GM23338 (cell line): ENCODE measurements around the gene TSPAN4. TPM values are rescaled to one million over a fixed set of nuclear protein-coding genes. Genes with fewer than 3 reads are reported as not detected.
A peak's percentile ranks its signal among the peaks of the same experiment; 100 is the strongest.

Experiments used
- ATAC-seq: fragments of 200-7000 bp; cut with Tn5 transposase; 3 replicates; pipeline ENCODE4 v1.9.1; 2020
- DNase-seq: peaks from one replicate; pipeline ENCODE4 v3.0.0-alpha.2; 2015; ENCODE audit warnings: low spot score
- H2AFZ ChIP-seq: fragments of 200-600 bp; sonication (generic); 2 replicates; pipeline ENCODE4 v1.8.0; 2016; ENCODE audit warnings: antibody characterized with exemption, mild to moderate bottlenecking, moderate library complexity
- H3F3A ChIP-seq: fragments of 200-600 bp; sonication (generic); replicated peaks from 2 replicates; pipeline ENCODE4 v1.8.0; 2017; ENCODE audit warnings: antibody characterized with exemption, mixed run types, low read depth
- H3K27ac ChIP-seq: fragments of 200-600 bp; sonication (generic); 2 replicates; pipeline ENCODE4 v1.6.1; 2016; ENCODE audit warnings: low read depth
- H3K27me3 ChIP-seq: fragments of 200-600 bp; sonication (generic); 2 replicates; pipeline ENCODE4 v1.8.0; 2016; ENCODE audit warnings: mild to moderate bottlenecking, mixed run types, moderate library complexity; ENCODE audit not compliant: insufficient read depth
- H3K36me3 ChIP-seq: fragments of 200-600 bp; sonication (generic); 2 replicates; pipeline ENCODE4 v1.8.0; 2016; ENCODE audit warnings: mild to moderate bottlenecking; ENCODE audit not compliant: insufficient read depth
- H3K4me1 ChIP-seq: fragments of 200-600 bp; sonication (generic); 2 replicates; pipeline ENCODE4 v1.8.0; 2016; ENCODE audit warnings: mild to moderate bottlenecking, moderate library complexity; ENCODE audit not compliant: insufficient read depth
- H3K4me2 ChIP-seq: fragments of 200-600 bp; sonication (generic); 2 replicates; pipeline ENCODE4 v1.7.1; 2017; ENCODE audit warnings: mixed run types
- H3K4me3 ChIP-seq: fragments of 200-600 bp; sonication (generic); 2 replicates; pipeline ENCODE4 v1.6.1; 2016; ENCODE audit warnings: mixed run types
- H3K79me2 ChIP-seq: fragments of 200-600 bp; sonication (generic); replicated peaks from 2 replicates; pipeline ENCODE4 v1.8.0; 2017; ENCODE audit warnings: mild to moderate bottlenecking; ENCODE audit not compliant: insufficient read depth
- H3K9me2 ChIP-seq: fragments of 200-600 bp; sonication (generic); 2 replicates; pipeline ENCODE4 v1.8.0; 2017; ENCODE audit not compliant: insufficient read depth
- H4K20me1 ChIP-seq: fragments of 200-600 bp; sonication (generic); replicated peaks from 2 replicates; pipeline ENCODE4 v1.8.0; 2017; ENCODE audit warnings: mild to moderate bottlenecking; ENCODE audit not compliant: insufficient read depth
- H3K27ac Mint-ChIP-seq: 2 replicates; pipeline ENCODE4 v1.8.0; 2020; ENCODE audit warnings: inconsistent platforms, mild to moderate bottlenecking, moderate library complexity, mixed read lengths
- H3K27me3 Mint-ChIP-seq: 3 replicates; pipeline ENCODE4 v1.8.0; 2022; ENCODE audit warnings: low read depth, mild to moderate bottlenecking, moderate library complexity, mixed read lengths, inconsistent platforms; ENCODE audit not compliant: insufficient read depth, poor library complexity
- H3K36me3 Mint-ChIP-seq: 3 replicates; pipeline ENCODE4 v1.8.0; 2021; ENCODE audit warnings: low read depth, mild to moderate bottlenecking, inconsistent platforms, moderate library complexity, mixed read lengths
- H3K4me1 Mint-ChIP-seq: 3 replicates; pipeline ENCODE4 v1.8.0; 2020; ENCODE audit warnings: mild to moderate bottlenecking, inconsistent platforms, mixed read lengths
- H3K4me3 Mint-ChIP-seq: 3 replicates; pipeline ENCODE4 v1.8.0; 2021; ENCODE audit warnings: moderate library complexity, mild to moderate bottlenecking, inconsistent platforms, mixed read lengths
- H3K9me3 Mint-ChIP-seq: 3 replicates; pipeline ENCODE4 v1.8.0; 2020; ENCODE audit warnings: moderate library complexity, mild to moderate bottlenecking, inconsistent platforms, mixed read lengths
- CREB1 ChIP-seq: fragments of 250-450 bp; sonication (Bioruptor Pico); IDR thresholded peaks from 2 replicates; pipeline ENCODE4 v1.5.0; 2020; ENCODE audit warnings: low read depth, mild to moderate bottlenecking, moderate library complexity
- EZH2 ChIP-seq: fragments of 200-600 bp; sonication (generic); IDR thresholded peaks from one replicate; pipeline ENCODE4 v1.8.0; 2017; ENCODE audit warnings: antibody characterized with exemption, mild to moderate bottlenecking, low read depth; ENCODE audit not compliant: unreplicated experiment
- EZH2phosphoT487 ChIP-seq: fragments of 200-600 bp; sonication (generic); IDR thresholded peaks from one replicate; pipeline ENCODE4 v1.8.1; 2018; ENCODE audit warnings: antibody characterized with exemption; ENCODE audit not compliant: unreplicated experiment
- JUNB ChIP-seq: IDR thresholded peaks from one replicate; pipeline ENCODE4 v1.6.1; 2016; ENCODE audit warnings: antibody characterized with exemption; ENCODE audit not compliant: unreplicated experiment
- NANOG ChIP-seq: IDR thresholded peaks from 2 replicates; pipeline ENCODE4 v1.6.1; 2016; ENCODE audit warnings: antibody characterized with exemption, borderline replicate concordance
- POLR2AphosphoS5 ChIP-seq: IDR thresholded peaks from 2 replicates; pipeline ENCODE4 v1.6.1; 2016; ENCODE audit warnings: antibody characterized with exemption, low read depth
- STAT1 ChIP-seq: IDR thresholded peaks from one replicate; pipeline ENCODE4 v1.6.1; 2016; ENCODE audit warnings: antibody characterized with exemption; ENCODE audit not compliant: unreplicated experiment
- ZNF114 ChIP-seq: fragments of 250-450 bp; sonication (Bioruptor Pico); IDR thresholded peaks from 2 replicates; pipeline ENCODE4 v1.5.0; 2020; ENCODE audit warnings: mild to moderate bottlenecking, moderate library complexity
- ZNF331 ChIP-seq: fragments of 250-450 bp; sonication (Bioruptor Pico); IDR thresholded peaks from 2 replicates; pipeline ENCODE4 v1.5.0; 2020; ENCODE audit warnings: low read depth, mild to moderate bottlenecking, moderate library complexity
- polyA plus RNA-seq: library from polyadenylated mRNA; unstranded; fragments of >200 nt; fragmentation: Nextera tagmentation; extraction: Ambion mirVana; gene quantifications from 2 replicates; pipeline ENCODE4 v1.2.1, GENCODE V29; 2016
- total RNA-seq: library from RNA; depleted of rRNA; stranded (reverse); fragments of >200 nt; shearing (Covaris generic); gene quantifications from 2 replicates; pipeline ENCODE4 v1.2.3, GENCODE V29; 2014
- TF ChIP-seq, protein P1 (sequence below): IDR thresholded peaks from one replicate; pipeline ENCODE4 v1.6.1; 2018; ENCODE audit warnings: antibody characterized with exemption; ENCODE audit not compliant: unreplicated experiment
- TF ChIP-seq, protein P2 (sequence below), 2 experiments: fragments of 200-600 bp in 1 of 2; sonication (generic) in 1 of 2; conservative IDR thresholded peaks; 2 replicates each; pipeline versions ENCODE4 v1.5.1 to v1.6.1; 2016 to 2017; ENCODE audit warnings: antibody characterized with exemption in 2 of 2, low read depth in 2 of 2, mild to moderate bottlenecking in 2 of 2, moderate library complexity in 1 of 2
- TF ChIP-seq, protein P3 (sequence below): IDR thresholded peaks from 2 replicates; pipeline ENCODE4 v1.6.1; 2016; ENCODE audit warnings: antibody characterized with exemption

TSPAN4 gene
- total and polyA plus RNA-seq, 2 experiments from 2014 or later, result 76.8 to 150 TPM

DNA sequence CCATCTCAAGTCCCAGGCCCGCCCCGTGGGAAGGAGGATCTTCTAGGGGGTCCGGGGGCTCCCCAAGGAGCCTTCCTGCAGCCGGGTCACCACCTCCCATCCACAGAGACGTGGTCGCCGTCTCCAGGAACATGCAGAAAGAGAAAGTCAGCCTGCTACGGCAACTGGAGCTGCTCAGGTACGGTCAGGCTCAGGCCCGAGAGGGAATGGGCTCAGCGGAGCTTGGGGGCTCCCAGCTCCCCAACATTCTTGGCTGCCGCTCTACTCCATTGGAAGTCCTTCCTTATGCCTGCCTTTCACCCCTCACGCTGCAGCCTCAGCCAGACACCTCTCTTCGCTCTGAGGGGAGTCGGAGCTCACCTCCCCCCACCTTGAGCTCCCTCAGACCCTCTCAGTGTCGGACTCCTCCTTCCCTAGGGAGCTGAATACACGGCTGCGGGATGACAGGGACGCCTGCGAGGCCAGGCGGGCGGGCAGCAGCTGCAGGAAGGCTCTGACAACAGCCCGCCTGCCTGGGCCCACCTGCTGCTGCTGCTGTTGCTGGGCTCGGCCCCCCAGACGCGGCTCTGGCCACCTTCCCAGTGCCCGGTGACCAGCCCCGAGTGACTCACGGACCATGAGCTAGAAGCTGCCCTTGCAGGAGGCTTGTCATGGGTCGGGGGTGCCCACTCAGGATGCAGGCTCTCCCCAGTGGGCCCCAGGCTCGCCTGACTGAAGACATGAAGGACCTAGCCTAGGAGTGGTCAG is 11.4 kb upstream of the TSPAN4 start (continued):
- TF ChIP-seq, protein P1, sequence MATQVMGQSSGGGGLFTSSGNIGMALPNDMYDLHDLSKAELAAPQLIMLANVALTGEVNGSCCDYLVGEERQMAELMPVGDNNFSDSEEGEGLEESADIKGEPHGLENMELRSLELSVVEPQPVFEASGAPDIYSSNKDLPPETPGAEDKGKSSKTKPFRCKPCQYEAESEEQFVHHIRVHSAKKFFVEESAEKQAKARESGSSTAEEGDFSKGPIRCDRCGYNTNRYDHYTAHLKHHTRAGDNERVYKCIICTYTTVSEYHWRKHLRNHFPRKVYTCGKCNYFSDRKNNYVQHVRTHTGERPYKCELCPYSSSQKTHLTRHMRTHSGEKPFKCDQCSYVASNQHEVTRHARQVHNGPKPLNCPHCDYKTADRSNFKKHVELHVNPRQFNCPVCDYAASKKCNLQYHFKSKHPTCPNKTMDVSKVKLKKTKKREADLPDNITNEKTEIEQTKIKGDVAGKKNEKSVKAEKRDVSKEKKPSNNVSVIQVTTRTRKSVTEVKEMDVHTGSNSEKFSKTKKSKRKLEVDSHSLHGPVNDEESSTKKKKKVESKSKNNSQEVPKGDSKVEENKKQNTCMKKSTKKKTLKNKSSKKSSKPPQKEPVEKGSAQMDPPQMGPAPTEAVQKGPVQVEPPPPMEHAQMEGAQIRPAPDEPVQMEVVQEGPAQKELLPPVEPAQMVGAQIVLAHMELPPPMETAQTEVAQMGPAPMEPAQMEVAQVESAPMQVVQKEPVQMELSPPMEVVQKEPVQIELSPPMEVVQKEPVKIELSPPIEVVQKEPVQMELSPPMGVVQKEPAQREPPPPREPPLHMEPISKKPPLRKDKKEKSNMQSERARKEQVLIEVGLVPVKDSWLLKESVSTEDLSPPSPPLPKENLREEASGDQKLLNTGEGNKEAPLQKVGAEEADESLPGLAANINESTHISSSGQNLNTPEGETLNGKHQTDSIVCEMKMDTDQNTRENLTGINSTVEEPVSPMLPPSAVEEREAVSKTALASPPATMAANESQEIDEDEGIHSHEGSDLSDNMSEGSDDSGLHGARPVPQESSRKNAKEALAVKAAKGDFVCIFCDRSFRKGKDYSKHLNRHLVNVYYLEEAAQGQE, result no peak
- no peak for TF ChIP-seq ZNF114 (CRISPR knock-in tag)
- TF ChIP-seq, protein P2, sequence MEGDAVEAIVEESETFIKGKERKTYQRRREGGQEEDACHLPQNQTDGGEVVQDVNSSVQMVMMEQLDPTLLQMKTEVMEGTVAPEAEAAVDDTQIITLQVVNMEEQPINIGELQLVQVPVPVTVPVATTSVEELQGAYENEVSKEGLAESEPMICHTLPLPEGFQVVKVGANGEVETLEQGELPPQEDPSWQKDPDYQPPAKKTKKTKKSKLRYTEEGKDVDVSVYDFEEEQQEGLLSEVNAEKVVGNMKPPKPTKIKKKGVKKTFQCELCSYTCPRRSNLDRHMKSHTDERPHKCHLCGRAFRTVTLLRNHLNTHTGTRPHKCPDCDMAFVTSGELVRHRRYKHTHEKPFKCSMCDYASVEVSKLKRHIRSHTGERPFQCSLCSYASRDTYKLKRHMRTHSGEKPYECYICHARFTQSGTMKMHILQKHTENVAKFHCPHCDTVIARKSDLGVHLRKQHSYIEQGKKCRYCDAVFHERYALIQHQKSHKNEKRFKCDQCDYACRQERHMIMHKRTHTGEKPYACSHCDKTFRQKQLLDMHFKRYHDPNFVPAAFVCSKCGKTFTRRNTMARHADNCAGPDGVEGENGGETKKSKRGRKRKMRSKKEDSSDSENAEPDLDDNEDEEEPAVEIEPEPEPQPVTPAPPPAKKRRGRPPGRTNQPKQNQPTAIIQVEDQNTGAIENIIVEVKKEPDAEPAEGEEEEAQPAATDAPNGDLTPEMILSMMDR (conservative IDR thresholded peaks at IDR 0.05; ENCODE audit: low read depth in 2 of 2), result no peak
- TF ChIP-seq NANOG, result no peak
- TF ChIP-seq, protein P3, sequence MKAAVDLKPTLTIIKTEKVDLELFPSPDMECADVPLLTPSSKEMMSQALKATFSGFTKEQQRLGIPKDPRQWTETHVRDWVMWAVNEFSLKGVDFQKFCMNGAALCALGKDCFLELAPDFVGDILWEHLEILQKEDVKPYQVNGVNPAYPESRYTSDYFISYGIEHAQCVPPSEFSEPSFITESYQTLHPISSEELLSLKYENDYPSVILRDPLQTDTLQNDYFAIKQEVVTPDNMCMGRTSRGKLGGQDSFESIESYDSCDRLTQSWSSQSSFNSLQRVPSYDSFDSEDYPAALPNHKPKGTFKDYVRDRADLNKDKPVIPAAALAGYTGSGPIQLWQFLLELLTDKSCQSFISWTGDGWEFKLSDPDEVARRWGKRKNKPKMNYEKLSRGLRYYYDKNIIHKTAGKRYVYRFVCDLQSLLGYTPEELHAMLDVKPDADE, result no peak
- no peak for TF ChIP-seq STAT1
- no peak for TF ChIP-seq CREB1
- TF ChIP-seq JUNB, result no peak
- TF ChIP-seq EZH2phosphoT487, result no peak
- TF ChIP-seq ZNF331 (CRISPR knock-in tag), result no peak

DNA sequence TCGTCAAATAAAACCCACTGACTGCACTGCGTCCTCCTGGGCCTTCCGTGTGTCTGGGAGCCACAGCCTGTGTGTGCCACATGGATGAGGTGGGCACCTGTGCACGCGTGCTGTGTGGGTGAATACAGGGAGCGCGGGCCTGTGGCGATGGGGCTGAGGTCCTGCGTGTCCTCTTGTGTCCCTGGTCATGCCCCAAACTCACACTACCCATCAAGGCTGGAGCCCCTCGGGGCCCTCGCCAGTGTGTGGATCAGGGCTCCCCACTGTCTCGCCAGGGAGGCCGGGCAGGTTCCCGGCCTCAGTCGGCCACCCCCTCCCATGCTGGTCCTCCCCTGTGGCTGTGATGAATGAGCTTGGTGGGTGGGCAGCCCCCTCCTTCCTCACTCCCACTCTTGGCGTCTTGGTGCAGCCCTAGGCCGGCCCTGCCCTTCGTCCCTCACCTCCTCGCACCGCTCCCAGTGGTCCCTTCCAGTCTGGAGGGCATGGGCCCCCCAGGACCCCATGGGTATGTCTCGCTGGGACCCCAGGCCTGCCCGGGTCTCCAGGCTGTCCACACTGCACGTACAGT is 10.6 kb upstream of the TSPAN4 start:
- Mint-ChIP-seq H3K27me3 (peaks cover 59% of the 10 kb centered on the region), H3K4me3 (peak overlapping the region; percentile 70), H3K27ac (no peak overlapping the region), H3K9me3 (no peaks in the 10 kb centered on the region; the same call in 2 of the 3 replicates), H3K4me1 (peaks cover 43% of the 10 kb centered on the region), H3K36me3 (no peaks in the 10 kb centered on the region)
- no peak overlapping the region for H3K27ac ChIP-seq
- peaks cover 26% of the 10 kb centered on the region for H3F3A ChIP-seq
- peak overlapping the region; percentile 98 for H3K4me2 ChIP-seq
- no peaks in the 10 kb centered on the region for H3K36me3 ChIP-seq
- H3K4me1 ChIP-seq, result peaks cover 34% of the 10 kb centered on the region
- TF ChIP-seq POLR2AphosphoS5 (no peak), EZH2 (peak; percentile 24)
- H3K4me3 ChIP-seq, result peak overlapping the region; percentile 89
- H3K79me2 ChIP-seq, result 0 out of 2 replicates have a peak, but pooled peaks cover 5% of the 10 kb centered on the region
- DNase-seq, result no peak
- no peaks in the 10 kb centered on the region for H3K9me2 ChIP-seq
- ATAC-seq, result no peak
- H2AFZ ChIP-seq, result no peak overlapping the region
- peaks cover 10% of the 10 kb centered on the region; the same call in 1 of the 2 replicates for H4K20me1 ChIP-seq
- H3K27me3 ChIP-seq, result peaks cover 28% of the 10 kb centered on the region
